NK-92 treated with Interleukin-12 subunit alpha and Interleukin-12 subunit beta, amount 100 ng/mL, for 24 hours (cell line): ENCODE measurements around the gene MNAT1.
"Not testable (repeated sequence)": the region's sequence is repeated elsewhere in the genome, so short reads cannot be mapped to it uniquely, and the experiment has no call there.

Experiments used
- DNase-seq: peaks from one replicate; lab custom pipeline; 2025; lab: John Stamatoyannopoulos, UW

Gene MNAT1

DNA sequence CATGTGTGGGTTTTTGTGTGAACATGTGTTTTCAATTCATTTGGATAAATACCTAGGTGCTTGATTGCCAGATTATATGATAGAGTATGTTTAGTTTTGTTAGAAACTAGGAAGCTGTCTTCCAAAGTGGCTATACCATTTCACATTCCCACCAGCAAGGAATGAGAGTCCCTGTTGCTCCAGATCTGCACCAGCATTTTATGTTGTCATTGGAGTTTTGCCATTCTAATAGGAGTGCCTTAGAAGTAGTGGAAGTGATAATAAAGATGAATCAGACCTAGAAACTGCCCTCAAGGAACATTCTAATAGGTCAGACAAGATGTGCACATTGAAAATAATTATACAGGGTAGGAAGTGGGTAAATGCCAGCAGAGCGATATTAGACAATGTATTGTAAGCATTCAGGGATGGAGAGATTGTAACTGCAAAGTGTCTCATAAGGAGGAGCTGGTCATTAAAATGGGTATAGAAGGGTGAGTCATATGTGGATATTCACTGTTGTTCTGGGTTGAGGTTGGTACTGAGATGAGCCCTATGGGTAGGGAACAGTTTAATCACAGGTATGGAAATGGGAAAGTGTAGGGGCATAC, 71.4 kb downstream of the MNAT1 start:
- no peak for DNase-seq

DNA sequence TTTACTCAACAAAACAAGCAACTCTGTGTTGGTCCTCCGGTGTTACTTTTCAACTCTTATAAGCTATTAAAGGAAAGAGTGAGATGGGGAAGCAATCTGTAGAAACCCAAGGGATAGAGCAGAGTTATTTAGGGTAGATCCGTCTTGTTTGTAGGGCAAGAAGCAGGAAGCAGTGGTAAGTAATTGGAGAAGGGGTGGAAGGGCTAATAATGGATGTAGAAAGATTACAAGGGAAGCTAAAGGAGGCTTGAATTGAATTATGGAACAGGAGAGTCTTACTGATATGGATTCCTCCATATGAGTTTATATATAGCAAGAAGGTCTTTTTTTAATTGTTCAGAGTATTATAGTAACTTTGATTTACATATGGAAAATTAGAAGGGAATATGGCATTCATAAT, 72.7 kb downstream of the MNAT1 start:
- no peak for DNase-seq

DNA sequence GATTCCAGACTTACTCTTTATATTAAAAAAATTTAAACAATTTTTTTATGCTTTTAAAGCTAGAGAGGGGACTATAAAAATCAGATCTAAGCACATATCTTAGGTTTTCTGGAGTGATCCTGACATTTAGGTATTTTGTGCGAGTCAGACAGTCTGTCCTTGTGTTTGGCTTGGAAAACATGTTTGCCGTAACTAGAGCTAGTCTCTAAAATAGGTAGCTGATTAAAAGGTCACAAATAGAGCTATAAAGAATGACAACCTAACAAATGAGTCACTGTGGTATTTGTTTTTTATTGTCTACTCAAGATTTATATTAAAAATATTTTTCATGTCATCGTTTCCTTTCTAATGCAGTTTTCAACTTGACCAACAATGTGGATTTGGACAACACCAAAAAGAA, 73.4 kb downstream of the MNAT1 start:
- DNase-seq: no peak

DNA sequence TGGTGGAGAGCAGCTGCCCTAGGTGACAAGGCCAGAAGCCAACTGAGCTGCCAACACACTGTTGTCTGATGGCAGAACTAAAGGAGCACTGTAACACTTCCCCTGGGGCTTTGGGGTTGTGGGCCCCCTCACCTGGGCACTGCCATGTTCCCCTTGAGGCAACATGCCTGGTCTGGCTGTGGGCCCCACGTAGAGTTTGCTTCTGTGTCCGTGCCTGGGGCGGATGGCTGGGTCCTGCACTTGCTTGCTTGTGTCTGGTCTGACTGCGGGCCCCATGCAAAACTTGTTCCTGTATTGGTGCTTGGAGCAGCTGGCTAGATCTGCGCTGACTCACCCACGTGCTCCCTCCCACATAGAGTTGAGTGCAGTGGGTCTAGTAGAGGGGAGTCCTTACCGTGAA, 78.4 kb downstream of the MNAT1 start:
- DNase-seq: no peak

DNA sequence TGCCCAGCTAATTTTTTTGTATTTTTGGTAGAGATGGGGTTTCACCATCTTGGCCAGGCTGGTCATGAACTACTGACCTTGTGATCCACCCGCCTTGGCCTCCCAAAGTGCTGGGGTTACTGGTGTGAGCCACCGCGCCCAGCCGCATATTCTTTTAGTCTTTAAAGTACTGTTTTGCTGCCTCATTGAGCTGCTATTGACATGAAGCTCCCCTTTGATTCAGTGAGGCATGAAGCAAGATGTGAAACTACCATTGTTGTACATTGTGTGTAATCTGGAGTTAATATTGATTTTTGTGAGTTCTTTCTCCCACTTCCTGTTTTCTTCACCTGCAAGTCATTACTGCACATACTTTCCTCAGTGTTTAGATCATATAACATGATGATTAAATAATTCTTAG, 80.8 kb downstream of the MNAT1 start:
- no peak for DNase-seq

DNA sequence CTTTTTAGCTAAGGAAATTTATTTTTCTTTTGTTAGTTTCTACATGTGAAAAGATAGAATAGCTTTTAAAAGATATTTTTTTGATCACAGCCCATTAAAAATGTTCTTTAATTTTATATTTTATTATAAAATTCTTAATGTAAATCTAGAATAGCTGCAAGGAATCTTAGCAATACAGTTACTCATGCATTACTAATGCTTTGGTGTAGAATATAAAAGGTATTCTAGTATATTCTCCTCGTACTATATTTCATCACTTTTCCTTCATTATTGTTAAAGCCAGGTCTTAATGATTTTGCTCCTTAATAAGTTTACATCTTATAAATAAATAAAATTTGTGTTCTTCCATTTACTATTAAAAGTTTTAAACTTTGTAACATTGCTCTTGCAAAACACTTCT, 82.6 kb downstream of the MNAT1 start:
- DNase-seq: no peak

DNA sequence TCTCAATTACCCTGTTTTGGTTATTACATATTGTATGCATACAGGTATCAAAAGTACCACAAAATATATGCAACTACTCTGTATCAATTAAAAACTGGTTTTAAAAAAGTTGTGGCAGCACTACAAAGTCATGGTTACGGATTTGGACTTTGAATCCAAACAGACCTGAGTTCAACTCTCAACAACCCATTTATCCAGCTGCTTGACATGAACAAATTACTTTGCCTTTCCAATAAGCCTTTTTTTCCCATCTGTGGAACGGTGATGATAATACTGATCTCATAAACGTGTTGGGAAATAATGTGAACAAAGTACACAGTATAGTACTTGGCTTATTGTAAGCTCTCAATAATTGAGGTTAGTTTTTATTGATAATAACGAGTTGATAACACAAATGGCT, 85.0 kb downstream of the MNAT1 start:
- no peak for DNase-seq

DNA sequence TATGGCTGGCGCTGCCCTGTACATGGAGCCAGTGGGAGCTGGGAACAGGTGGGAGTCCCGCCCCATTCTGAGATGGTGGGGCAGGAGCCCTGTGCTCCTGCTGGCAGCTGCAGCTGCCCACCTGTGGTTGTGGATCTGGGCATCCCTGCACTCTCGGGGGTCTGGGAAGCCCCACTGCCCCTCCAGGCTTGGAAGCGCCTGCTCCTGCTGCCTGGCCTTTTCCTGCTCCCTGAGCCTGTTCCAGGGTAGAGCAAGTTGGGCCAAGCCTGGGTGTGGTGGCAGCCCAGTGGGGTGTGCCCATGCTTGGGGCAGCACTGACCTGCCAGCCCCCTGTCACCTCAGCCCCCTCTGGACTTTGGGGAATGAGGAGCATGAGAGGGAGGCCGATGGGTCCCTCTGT, 104.0 kb downstream of the MNAT1 start:
- no peak for DNase-seq

DNA sequence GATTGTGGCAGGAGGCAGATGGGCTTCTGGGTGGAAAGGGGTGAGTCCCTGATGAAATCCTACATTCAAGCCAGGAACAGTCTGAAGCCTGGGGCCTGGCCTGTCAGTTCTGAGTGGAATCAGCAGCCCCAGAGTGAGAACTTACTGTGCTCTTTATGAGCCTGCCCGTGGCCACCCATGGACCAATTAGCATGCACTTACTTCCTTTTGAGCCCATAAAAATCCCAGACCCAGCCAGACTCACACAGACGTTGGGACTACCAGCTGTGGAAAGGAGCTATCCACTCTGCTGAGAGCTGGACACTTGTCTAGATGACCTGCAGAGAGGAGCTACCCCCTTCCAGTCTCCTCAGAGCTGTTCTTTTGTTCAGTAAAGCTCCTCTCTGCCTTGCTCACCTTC, 104.5 kb downstream of the MNAT1 start:
- no peak for DNase-seq

DNA sequence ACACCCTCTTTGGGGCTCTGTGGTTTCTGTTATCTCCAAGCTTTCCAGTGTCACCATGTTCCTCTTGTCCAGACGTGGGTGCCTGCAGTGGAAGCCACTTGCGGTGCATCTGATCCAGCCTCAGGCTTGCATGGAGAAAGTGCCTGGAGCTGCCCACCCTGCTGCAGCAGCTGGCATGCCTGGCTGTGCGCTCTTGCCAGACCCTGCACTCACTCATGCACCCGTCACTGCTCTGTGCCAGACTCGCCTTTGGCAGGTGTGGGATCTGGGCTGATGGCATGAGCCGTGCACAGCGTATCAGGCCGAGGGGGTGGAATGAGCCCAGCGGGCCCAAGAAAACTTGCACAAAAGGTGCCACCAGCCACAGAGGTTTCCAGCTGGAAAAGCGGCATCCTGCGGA, 105.1 kb downstream of the MNAT1 start:
- no peak for DNase-seq

DNA sequence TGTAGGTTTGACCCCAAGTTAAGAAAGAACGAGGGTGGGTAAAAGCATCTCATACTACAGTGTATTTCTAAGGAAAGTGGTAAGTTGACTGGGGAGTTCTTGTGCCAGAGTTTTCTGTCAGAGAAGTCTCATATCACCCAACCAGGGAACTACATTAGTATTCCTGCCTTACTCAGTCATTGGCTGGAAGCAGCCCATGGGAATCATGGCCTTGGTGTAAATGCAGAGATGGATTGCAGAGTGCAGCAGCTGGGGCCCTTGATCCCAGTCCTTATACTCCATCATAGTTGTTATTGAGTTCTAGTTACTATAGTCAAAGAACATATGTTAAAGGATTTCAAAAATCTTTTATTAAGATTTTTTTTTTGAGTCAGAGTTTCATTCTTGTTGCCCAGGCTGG, 105.8 kb downstream of the MNAT1 start:
- no peak for DNase-seq

DNA sequence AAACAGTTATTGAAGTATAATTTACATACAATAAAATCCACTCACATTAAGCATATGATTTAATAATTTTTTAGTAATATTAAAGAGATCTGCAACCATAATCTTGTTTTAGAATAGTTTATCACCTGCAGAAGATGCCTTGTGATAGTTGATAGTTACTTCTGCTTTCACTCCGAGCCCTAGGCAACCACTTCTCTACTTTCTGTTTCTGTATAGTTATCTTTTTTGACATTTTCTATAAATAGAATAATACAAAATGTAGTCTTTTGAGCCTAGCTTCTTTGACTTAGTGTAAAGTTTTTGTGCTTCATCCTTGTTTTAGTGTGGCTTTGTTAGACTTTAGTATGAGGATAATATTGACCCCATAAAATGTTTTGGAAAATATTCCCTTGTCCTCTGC, 111.0 kb downstream of the MNAT1 start:
- no peak for DNase-seq

DNA sequence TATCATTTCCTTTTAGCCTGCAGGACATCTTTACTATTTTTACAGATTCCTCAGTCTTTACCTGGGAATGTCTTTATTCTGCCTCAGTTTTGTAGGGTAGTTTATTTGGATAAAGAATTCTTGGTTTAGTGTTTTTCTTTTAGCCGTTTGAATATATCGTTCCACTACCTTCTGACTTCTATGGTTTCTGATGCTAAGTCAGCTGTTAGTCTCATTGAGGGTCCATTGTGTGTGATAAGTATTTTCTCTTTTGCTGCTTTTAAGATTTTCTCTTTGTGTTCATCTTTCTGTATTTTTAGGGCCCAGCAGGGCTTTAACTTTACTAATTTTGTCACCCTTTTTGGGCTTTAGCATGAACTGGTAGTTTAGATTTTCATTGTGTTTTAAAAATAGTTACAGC, 113.5 kb downstream of the MNAT1 start:
- no peak for DNase-seq

DNA sequence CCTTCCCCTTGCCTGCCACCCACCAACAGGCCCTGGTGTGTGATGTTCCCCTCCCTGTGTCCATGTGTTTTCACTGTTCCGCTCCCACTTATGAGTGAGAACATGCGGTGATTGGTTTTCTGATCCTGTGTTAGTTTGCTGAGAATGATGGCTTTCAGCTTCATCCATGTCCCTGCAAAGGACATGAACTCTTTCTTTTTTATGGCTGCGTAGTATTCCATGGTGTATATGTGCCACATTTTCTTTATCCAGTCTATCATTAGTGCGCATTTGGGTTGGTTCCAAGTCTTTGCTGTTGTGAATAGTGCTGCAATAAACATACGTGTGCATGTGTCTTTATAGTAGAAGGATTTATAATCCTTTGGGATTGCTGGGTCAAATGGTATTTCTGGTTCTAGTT, 117.1 kb downstream of the MNAT1 start:
- DNase-seq: not testable (repeated sequence)

DNA sequence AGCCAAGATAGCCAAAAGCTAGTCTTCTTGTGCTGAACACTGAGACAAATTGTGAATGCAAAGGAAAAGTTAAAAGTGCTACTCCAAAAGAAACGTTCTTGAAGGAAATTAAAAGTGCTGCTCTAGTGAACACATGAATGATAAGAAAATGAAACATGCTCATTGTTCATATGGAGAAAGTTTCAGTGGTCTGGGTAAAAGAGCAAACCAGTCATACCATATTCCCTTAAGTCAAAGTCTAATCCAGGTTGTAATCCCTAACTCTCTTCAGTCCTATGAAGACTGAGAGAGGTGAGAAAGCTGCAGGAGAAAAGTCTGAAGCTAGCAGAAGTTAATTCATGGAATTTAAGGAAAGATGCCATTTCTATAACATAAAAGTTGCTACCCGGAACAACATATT, 121.5 kb downstream of the MNAT1 start:
- DNase-seq: no peak

DNA sequence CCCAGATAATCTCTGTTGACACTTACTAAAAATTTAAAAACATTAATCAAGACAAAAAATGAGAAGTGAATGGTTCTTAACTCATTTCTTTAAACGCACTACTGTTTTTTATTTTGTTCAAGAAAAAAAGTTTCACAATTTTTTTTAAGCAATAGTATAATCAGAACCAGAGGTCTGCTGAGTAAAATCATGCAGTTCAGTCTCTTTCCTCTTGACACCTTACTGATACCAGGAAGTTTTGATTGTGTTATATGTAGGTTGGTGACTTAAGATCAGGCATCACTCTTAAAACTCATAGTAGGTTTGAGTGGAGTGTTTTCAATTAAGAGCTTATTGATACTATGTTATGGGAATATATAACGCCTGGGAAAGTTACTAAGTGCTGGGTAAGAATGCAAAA, 125.0 kb downstream of the MNAT1 start:
- DNase-seq: no peak

DNA sequence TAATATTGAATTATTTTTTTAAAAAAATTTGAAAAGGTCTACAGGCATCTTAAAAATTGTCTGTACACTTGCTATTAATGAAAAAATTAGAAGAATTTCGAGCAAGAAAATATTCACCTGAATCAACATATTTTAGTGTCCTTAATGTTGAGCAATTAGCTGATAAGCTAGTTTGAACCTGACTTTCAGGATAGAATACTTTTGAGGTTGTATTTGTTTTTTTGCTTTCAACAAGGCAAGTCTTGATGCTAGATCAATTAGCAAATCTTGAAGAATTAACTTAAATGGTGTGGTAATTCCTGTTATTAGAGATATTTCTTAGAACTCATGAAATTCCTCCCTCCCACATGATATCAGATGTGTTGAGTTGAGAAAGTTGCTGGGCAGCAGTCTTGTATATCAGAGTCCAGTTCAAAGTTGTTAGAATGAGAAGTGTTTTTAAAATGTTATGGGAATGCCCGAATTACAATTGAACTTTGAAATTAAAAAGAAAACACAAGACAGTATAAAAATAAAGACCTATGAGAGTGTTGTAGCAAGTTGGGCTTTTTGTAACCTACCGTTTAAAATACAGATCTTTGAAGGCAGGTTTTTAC, 127.1 kb downstream of the MNAT1 start:
- DNase-seq: no peak

DNA sequence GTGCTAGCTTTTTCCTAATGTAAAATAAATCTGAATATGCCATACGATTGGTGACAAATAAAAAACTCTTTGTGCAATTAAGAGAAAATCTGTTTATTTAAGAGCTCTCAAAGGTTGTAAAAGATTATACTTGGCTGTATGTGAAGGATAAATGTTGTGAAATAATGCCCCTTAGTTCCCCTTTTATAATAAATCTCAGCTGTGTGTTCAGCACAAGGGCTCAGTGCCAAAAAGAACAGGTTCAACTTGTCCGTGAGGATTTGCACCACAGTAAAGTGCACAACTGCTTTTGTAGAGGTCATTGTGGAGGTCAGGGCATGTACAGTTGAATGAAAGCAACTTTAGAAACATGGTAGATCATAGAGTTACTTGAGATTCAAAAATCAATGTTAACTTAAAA, 127.7 kb downstream of the MNAT1 start:
- no peak for DNase-seq

DNA sequence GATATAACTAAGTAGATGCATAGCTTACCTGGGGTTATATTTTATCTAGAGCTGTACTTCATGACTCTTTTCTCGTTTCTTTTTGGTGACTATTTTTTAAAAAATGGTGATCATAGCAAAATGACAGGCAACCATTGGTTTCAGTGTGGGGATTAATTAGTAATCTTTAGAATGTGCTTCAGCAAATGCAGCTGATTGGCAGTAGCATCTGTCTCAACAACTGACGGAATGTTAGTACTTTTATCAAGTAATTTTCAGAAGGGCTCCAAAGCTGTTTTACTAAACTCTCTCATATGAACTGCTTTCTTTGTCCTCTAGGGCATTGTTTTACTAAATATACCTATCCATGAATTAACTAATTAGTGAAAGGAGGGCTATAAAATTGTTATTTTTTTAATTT, 128.7 kb downstream of the MNAT1 start:
- DNase-seq: no peak

DNA sequence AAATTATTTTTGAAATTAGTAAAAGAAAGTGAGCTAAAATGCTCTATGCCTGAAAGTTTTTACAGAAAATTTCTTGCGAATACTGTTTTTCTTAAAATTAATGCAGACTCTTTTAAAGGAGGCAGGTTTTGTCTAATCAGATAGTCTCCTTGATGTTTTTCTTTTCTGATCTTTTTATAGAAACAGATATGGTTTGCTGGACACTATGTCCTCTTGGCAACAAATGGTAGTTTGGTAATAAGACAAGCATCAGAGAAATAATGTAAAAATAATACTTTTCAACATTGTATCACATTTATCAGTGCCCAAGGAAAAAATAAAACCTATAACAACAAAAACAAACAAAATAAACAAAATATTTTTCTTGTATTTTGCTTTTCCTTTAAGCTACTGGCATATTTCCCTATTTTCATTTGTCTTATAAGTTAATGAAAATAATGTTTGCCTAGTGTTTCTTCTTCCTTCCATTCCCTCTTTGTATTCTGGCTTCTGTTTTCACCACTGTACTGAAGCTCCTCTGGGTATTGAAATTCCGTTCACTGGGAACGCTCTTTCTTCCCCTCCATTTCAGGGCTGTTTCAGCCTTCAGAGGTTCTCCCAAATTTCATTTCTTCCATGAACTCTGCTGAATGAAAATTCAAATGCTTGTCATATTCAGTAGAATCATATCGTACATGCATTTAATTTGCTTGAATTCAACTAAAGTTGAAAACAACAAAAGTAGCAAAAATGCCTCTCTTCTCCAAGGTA, 131.0 kb downstream of the MNAT1 start:
- DNase-seq: no peak

DNA sequence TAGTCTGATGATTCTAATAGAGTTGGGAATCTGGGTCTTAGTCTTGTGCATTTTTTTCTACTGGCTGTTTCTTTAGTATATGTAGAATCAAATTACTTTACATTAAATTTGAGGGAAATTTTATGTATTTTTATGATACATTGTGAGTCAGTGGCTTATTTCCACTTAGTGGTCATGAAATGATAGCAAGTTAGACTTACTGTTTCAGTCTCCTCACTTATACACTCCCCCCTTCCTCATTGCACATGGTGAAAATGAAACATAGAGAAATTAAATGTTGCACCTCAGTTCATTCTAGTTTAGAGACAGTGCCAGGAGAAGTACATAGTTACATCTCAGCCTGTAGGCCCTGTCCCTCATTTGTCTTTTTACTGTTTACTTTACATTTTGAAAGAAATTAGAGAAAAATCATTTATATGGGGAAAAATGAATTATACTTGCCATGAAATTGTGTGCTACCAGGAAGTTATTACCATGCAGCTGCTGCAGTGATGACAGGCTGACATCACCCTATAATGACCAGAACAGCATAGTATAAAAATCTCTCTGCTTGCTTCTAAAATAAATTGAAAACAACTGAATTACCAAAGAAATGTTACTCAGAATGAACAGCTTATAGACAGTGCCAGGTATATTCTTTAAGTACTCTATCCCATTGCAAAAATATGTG, 133.1 kb downstream of the MNAT1 start:
- no peak for DNase-seq

DNA sequence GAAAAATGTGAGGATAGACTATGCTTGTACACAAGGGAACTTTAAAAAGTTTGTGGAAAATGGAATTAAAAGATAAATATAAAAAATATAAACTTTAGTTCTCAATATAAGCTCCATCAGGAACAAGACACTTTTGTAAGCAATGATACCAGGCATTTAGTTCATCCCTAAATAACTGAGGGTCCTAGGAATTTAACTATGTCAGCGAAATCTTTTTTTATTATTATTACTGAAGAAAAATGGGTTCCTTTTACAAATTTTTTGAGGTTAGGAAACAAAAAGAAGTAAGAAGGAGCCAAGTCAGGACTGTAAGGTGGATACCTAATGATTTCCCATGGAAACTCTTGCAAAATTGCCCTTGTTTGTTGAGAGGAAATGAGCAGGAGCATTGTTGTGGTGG, 143.6 kb downstream of the MNAT1 start:
- DNase-seq: no peak

DNA sequence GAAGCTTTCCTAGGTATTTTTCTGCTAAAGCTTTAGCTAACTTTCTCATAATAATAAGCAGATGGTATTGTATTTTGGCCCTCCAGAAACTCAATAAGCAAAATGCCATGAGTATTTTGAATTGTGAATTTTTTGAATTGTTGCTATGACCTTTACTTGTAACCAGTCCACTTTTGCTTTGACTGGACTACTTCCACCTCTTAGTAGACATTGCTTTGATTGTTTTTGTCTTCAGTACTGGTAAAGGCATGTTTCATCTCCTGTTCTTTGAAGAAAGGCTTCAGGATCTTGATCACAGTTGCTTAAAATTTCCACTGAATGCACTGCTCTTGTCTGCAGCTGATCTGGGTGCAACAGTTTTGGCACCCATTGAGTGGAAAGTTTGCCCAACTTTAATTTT, 144.0 kb downstream of the MNAT1 start:
- no peak for DNase-seq
